Jurkat, Clone E6-1 (cell line): ENCODE results near the gene FBXO3.
A peak's percentile ranks its signal among the peaks of the same experiment; 100 is the strongest.
"Not testable (repeated sequence)": the region's sequence is repeated elsewhere in the genome, so short reads cannot be mapped to it uniquely, and the experiment has no call there.

ENCODE experiments used
- DNase-seq: peaks from one replicate; pipeline ENCODE4 v3.0.0-alpha.2; 2011; ENCODE audit warnings: low read depth, low spot score
- H3K4me3 ChIP-seq: 2 replicates; pipeline ENCODE4 v1.5.1; 2011; ENCODE audit warnings: mild to moderate bottlenecking, low read length, control low read depth, moderate library complexity

Gene FBXO3

GRCh38 chr11:33734441-33735270 lies 39.7 kb downstream of the FBXO3 start:
- DNase-seq, result no peak
- H3K4me3 ChIP-seq, result peak overlapping the region; percentile 72; the same call in 1 of the 2 replicates

GRCh38 chr11:33733980-33734379 lies 40.3 kb downstream of the FBXO3 start:
- no peak overlapping the region for H3K4me3 ChIP-seq
- no peak for DNase-seq

- no peak for DNase-seq
- H3K4me3 ChIP-seq, result no peak overlapping the region
Measured at GRCh38 chr11:33731723-33732531, 42.4 kb downstream of the FBXO3 start.

GRCh38 chr11:33730716-33731115 lies 43.6 kb downstream of the FBXO3 start:
- no peak overlapping the region for H3K4me3 ChIP-seq
- no peak for DNase-seq

- not testable (repeated sequence) for H3K4me3 ChIP-seq, DNase-seq
Measured at GRCh38 chr11:33729072-33729664, 45.2 kb downstream of the FBXO3 start.

- DNase-seq, result not testable (repeated sequence)
Measured at GRCh38 chr11:33727539-33727938, 46.8 kb downstream of the FBXO3 start.

GRCh38 chr11:33725496-33725895 lies 48.8 kb downstream of the FBXO3 start:
- no peak overlapping the region for H3K4me3 ChIP-seq
- no peak for DNase-seq

More at GRCh38 chr11:33727539-33727938, 46.8 kb downstream of the FBXO3 start:
- H3K4me3 ChIP-seq, result not testable (repeated sequence)

- H3K4me3 ChIP-seq, result no peak overlapping the region
- DNase-seq, result no peak
Measured at GRCh38 chr11:33724644-33725035, 49.7 kb downstream of the FBXO3 start.

- DNase-seq, result no peak
- H3K4me3 ChIP-seq, result no peak overlapping the region
Measured at GRCh38 chr11:33723238-33723881, 51.0 kb downstream of the FBXO3 start.

- DNase-seq, result no peak
- H3K4me3 ChIP-seq, result no peak overlapping the region
Measured at GRCh38 chr11:33722590-33723234, 51.6 kb downstream of the FBXO3 start.

GRCh38 chr11:33721984-33722383 lies 52.3 kb downstream of the FBXO3 start:
- no peak overlapping the region for H3K4me3 ChIP-seq
- DNase-seq, result no peak

GRCh38 chr11:33721426-33721825 lies 52.9 kb downstream of the FBXO3 start:
- no peak overlapping the region for H3K4me3 ChIP-seq
- DNase-seq, result no peak

GRCh38 chr11:33719587-33719986 lies 54.7 kb downstream of the FBXO3 start:
- DNase-seq, result peak; percentile 85
- no peak overlapping the region for H3K4me3 ChIP-seq

GRCh38 chr11:33718440-33718839 lies 55.9 kb downstream of the FBXO3 start:
- H3K4me3 ChIP-seq, result no peak overlapping the region
- no peak for DNase-seq

- H3K4me3 ChIP-seq, result no peak overlapping the region
- DNase-seq, result no peak
Measured at GRCh38 chr11:33716243-33716642, 58.1 kb downstream of the FBXO3 start.

- DNase-seq, result no peak
Measured at GRCh38 chr11:33713856-33714398, 60.4 kb downstream of the FBXO3 start.

GRCh38 chr11:33713151-33713855 lies 61.0 kb downstream of the FBXO3 start:
- DNase-seq, result no peak

More at GRCh38 chr11:33713856-33714398, 60.4 kb downstream of the FBXO3 start:
- no peak overlapping the region for H3K4me3 ChIP-seq

GRCh38 chr11:33712436-33712835 lies 61.9 kb downstream of the FBXO3 start:
- H3K4me3 ChIP-seq, result no peak overlapping the region
- DNase-seq, result no peak

More at GRCh38 chr11:33713151-33713855, 61.0 kb downstream of the FBXO3 start:
- no peak overlapping the region for H3K4me3 ChIP-seq
